HEK293 (cell line): ENCODE results near the gene CXCL16.

Experiments used
- RBAK ChIP-seq: fragments of 450-650 bp; formaldehyde crosslinking; IDR thresholded peaks from 2 replicates; pipeline ENCODE4 v1.5.1; 2016; ENCODE audit warnings: missing biosample characterization, missing genetic modification characterization
- SALL2 ChIP-seq: fragments of 450-650 bp; formaldehyde crosslinking; IDR thresholded peaks from 2 replicates; pipeline ENCODE4 v1.5.0; 2017; ENCODE audit warnings: missing biosample characterization, mild to moderate bottlenecking, missing genetic modification characterization, borderline replicate concordance
- YY1 ChIP-seq: fragments of 450-650 bp; formaldehyde crosslinking; IDR thresholded peaks from 2 replicates; pipeline ENCODE4 v1.5.1; 2018; ENCODE audit warnings: missing biosample characterization, missing genetic modification characterization
- ZNF133 ChIP-seq: fragments of 450-650 bp; formaldehyde crosslinking; IDR thresholded peaks from 2 replicates; pipeline ENCODE4 v1.5.1; 2016; ENCODE audit warnings: missing biosample characterization, missing genetic modification characterization
- ZNF704 ChIP-seq: fragments of 450-650 bp; formaldehyde crosslinking; IDR thresholded peaks from 2 replicates; pipeline ENCODE4 v1.5.1; 2016; ENCODE audit warnings: missing biosample characterization, missing genetic modification characterization
- TF ChIP-seq, protein P1 (sequence below): fragments of 450-650 bp; formaldehyde crosslinking; IDR thresholded peaks from 2 replicates; pipeline ENCODE4 v1.5.1; 2016; ENCODE audit warnings: missing biosample characterization, missing genetic modification characterization

DNA sequence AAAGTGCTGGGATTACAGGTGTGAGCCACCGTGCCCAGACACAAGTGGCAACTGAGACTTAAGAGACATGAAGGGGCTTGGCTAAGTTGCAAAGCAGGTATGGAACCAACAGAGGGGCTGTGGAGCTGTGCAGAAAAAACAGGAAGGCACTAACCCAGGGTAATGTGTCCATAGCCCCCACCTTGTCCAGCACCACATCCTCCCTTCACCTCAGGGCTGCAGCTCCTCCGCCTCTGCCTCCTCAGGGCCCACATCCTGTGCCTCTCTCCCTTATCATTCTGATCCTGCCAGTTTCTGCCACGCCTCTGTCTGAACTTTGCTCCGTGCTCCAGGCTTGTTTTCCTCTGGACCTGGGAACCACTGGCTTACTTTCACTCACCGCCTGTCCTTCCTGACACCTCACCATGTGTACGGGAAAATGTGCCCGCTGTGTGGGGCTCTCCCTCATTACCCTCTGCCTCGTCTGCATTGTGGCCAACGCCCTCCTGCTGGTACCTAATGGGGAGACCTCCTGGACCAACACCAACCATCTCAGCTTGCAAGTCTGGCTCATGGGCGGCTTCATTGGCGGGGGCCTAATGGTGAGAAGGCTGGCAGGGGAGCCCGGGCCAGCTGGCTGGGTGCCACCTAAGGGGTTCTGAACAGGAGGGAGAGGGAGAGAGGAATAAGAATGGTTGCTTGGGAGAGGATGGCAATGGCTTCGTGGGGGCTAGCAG lies 31.9 kb upstream of the CXCL16 start, which contains the start of gene TM4SF5:
- TF ChIP-seq ZNF133 (tag by site-specific recombination): no peak
- no peak for TF ChIP-seq YY1 (tag by site-specific recombination)
- TF ChIP-seq SALL2 (tag by site-specific recombination): no peak
- TF ChIP-seq RBAK: no peak
- TF ChIP-seq, protein P1, sequence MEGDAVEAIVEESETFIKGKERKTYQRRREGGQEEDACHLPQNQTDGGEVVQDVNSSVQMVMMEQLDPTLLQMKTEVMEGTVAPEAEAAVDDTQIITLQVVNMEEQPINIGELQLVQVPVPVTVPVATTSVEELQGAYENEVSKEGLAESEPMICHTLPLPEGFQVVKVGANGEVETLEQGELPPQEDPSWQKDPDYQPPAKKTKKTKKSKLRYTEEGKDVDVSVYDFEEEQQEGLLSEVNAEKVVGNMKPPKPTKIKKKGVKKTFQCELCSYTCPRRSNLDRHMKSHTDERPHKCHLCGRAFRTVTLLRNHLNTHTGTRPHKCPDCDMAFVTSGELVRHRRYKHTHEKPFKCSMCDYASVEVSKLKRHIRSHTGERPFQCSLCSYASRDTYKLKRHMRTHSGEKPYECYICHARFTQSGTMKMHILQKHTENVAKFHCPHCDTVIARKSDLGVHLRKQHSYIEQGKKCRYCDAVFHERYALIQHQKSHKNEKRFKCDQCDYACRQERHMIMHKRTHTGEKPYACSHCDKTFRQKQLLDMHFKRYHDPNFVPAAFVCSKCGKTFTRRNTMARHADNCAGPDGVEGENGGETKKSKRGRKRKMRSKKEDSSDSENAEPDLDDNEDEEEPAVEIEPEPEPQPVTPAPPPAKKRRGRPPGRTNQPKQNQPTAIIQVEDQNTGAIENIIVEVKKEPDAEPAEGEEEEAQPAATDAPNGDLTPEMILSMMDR (tag by site-specific recombination): no peak
- no peak for TF ChIP-seq ZNF704
